GM23248 (cell line): ENCODE measurements around the gene RAD51B.

Experiments used
- EZH2 ChIP-seq: fragments of 200-600 bp; sonication (generic); IDR thresholded peaks from 2 replicates; pipeline ENCODE4 v1.6.1; 2018; ENCODE audit warnings: antibody characterized with exemption, mild to moderate bottlenecking; ENCODE audit not compliant: insufficient read depth, poor library complexity, severe bottlenecking
- EZH2phosphoT487 ChIP-seq: fragments of 200-600 bp; sonication (generic); IDR thresholded peaks from 2 replicates; pipeline ENCODE4 v1.6.1; 2018; ENCODE audit warnings: antibody characterized with exemption, moderate library complexity, mild to moderate bottlenecking, low read depth; ENCODE audit not compliant: insufficient read depth

- TF ChIP-seq EZH2 (no peak), EZH2phosphoT487 (no peak)
Observed at GRCh38 chr14:68761391-68761790, 941.8 kb downstream of the RAD51B start.
